ENCODE measurements around the gene ZNF664.

DNA sequence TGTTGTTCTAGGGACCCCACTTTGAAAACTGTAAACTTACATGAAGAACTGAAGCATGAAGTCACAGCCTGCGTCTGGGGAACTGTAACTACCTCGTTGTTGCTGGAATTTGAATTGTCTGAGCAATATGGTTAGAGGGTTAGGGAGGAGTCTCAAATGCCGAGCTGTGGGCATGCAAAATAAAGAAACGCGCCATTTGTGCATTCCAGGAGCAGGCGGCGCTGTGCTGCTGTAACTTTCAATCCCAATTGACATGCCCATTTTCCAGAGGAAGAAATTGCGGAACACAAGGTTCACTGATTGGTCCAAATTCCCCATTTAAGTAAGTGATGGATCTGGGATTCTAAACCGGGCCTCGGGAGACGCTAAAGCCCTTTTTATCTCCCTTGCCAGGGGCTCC is 61.3 kb downstream of the ZNF664 start:
- TF ChIP-seq EZH2 (IDR thresholded peaks at IDR 0.05; ENCODE audit: insufficient read depth, poor library complexity, severe bottlenecking) (no peak), EZH2phosphoT487 (IDR thresholded peaks at IDR 0.05; ENCODE audit: insufficient read depth, low read depth) (no peak)

Data from GM23248 (cell line).